Suprapubic skin (tissue), 4 donors: ENCODE measurements around the gene TNS3.
"Not testable (repeated sequence)": the region's sequence is repeated elsewhere in the genome, so short reads cannot be mapped to it uniquely, and the experiment has no call there.

ENCODE experiments used
- CTCF ChIP-seq, 2 donors: fragments of 200-600 bp in 1 of 2; fragments of 450-650 bp in 1 of 2; sonication (generic) in 1 of 2; IDR thresholded peaks; one replicate each; pipeline ENCODE4 v1.5.1; 2016 to 2019; ENCODE audit warnings: antibody characterized with exemption in 2 of 2, mild to moderate bottlenecking in 1 of 2, moderate library complexity in 1 of 2
- EP300 ChIP-seq: sonication (generic); formaldehyde crosslinking; IDR thresholded peaks from one replicate; pipeline ENCODE4 v1.6.1; 2017; ENCODE audit warnings: antibody characterized with exemption
- POLR2A ChIP-seq, 2 donors: fragments of 450-650 bp; IDR thresholded peaks; one replicate each; pipeline ENCODE4 v1.6.1; 2017; ENCODE audit warnings: antibody characterized with exemption in 2 of 2, mild to moderate bottlenecking in 2 of 2, moderate library complexity in 2 of 2
- POLR2AphosphoS5 ChIP-seq, 3 donors: sonication (generic); formaldehyde crosslinking; IDR thresholded peaks; one replicate each; pipeline ENCODE4 v1.6.1; 2017; ENCODE audit warnings: antibody characterized with exemption in 3 of 3

GRCh38 chr7:47606593-47607046, 24.7 kb upstream of the TNS3 start:
- not testable (repeated sequence) for TF ChIP-seq CTCF (IDR thresholded peaks at IDR 0.05); POLR2AphosphoS5 (IDR thresholded peaks at IDR 0.05); EP300; POLR2A (IDR thresholded peaks at IDR 0.05)
